SK-N-SH (cell line): ENCODE data around the gene PDE4D. TPM values are rescaled to one million over a fixed set of nuclear protein-coding genes. Genes with fewer than 3 reads are reported as not detected.

Source experiments
- CTCF ChIA-PET: fragments of 300-600, 350-600 bp; formaldehyde crosslinking; extraction: SDS; loops from one replicate; lab custom pipeline; 2021; lab: Yijun Ruan, JAX
- POLR2A ChIA-PET: fragments of 350-600 bp; sonication (Branson Sonifier 250); formaldehyde crosslinking; extraction: SDS; loops from one replicate; lab custom pipeline; 2020; ENCODE audit warnings: antibody characterized with exemption, inconsistent platforms; lab: Yijun Ruan, JAX
- DNase-seq: peaks from one replicate; pipeline ENCODE4 v3.0.0; 2012
- H2AFZ ChIP-seq: fragments of 200-600 bp; sonication (generic); 2 replicates; pipeline ENCODE4 v1.8.1; 2016; ENCODE audit warnings: antibody characterized with exemption, mild to moderate bottlenecking, low read depth
- H3F3A ChIP-seq: fragments of 200-600 bp; sonication (generic); replicated peaks from 2 replicates; pipeline ENCODE3; 2016; ENCODE audit warnings: antibody characterized with exemption, mild to moderate bottlenecking; ENCODE audit not compliant: insufficient read depth
- H3K27ac ChIP-seq, 2 experiments: fragments of 200-500 bp in 1 of 2; fragments of 200-600 bp in 1 of 2; sonication (Bioruptor generic) in 1 of 2; sonication (generic), shearing (Covaris generic) in 1 of 2; 2 replicates each; pipeline versions ENCODE4 v1.5.1 to v1.6.1; 2014 to 2016; ENCODE audit warnings: low read depth in 2 of 2, inconsistent platforms in 1 of 2, low read length in 1 of 2, mild to moderate bottlenecking in 1 of 2, mixed read lengths in 1 of 2
- H3K27me3 ChIP-seq: fragments of 200-600 bp; sonication (generic), shearing (Covaris generic); 2 replicates; pipeline ENCODE4 v1.6.1; 2016; ENCODE audit warnings: mixed run types; ENCODE audit not compliant: insufficient read depth
- H3K36me3 ChIP-seq, 2 experiments: fragments of 200-500 bp in 1 of 2; fragments of 200-600 bp in 1 of 2; sonication (Bioruptor generic) in 1 of 2; sonication (generic) in 1 of 2; replicated peaks in 1 of 2; 2 replicates each; pipeline versions ENCODE3 to v1.5.1; 2014 to 2016; ENCODE audit warnings: low read length in 1 of 2, mild to moderate bottlenecking in 1 of 2; ENCODE audit not compliant: insufficient read depth in 2 of 2, control insufficient read depth in 1 of 2
- H3K4me1 ChIP-seq, 2 experiments: fragments of 200-500 bp in 1 of 2; fragments of 200-600 bp in 1 of 2; sonication (Bioruptor generic) in 1 of 2; sonication (generic), shearing (Covaris generic) in 1 of 2; 2 replicates each; pipeline versions ENCODE4 v1.5.1 to v1.6.1; 2014 to 2016; ENCODE audit warnings: low read depth in 1 of 2, low read length in 1 of 2, mixed run types in 1 of 2; ENCODE audit not compliant: insufficient read depth in 2 of 2, control insufficient read depth in 1 of 2
- H3K4me2 ChIP-seq: fragments of 200-600 bp; sonication (generic), shearing (Covaris generic); 2 replicates; pipeline ENCODE4 v1.6.1; 2017; ENCODE audit warnings: mixed run types
- H3K4me3 ChIP-seq, 2 experiments: fragments of 200-500 bp in 1 of 2; fragments of 200-600 bp in 1 of 2; sonication (Bioruptor generic) in 1 of 2; sonication (generic), shearing (Covaris generic) in 1 of 2; 2 replicates each; pipeline versions ENCODE4 v1.5.1 to v1.8.1; 2014 to 2016; ENCODE audit warnings: low read depth in 2 of 2, inconsistent platforms in 1 of 2, low read length in 1 of 2, mild to moderate bottlenecking in 1 of 2, mixed read lengths in 1 of 2, moderate library complexity in 1 of 2
- H3K79me2 ChIP-seq: fragments of 200-600 bp; sonication (generic); 2 replicates; pipeline ENCODE4 v1.8.1; 2017; ENCODE audit warnings: mild to moderate bottlenecking; ENCODE audit not compliant: insufficient read depth
- H3K9ac ChIP-seq: fragments of 200-600 bp; sonication (generic); 2 replicates; pipeline ENCODE4 v1.6.1; 2017; ENCODE audit warnings: mixed run types
- H3K9me2 ChIP-seq: fragments of 200-600 bp; sonication (generic); 2 replicates; pipeline ENCODE4 v1.6.1; 2017; ENCODE audit warnings: mixed run types
- H3K9me3 ChIP-seq: fragments of 200-600 bp; sonication (generic); 2 replicates; pipeline ENCODE4 v1.6.1; 2017; ENCODE audit warnings: mixed run types, mild to moderate bottlenecking, moderate library complexity
- H4K20me1 ChIP-seq: fragments of 200-600 bp; sonication (generic); 2 replicates; pipeline ENCODE4 v1.6.1; 2017; ENCODE audit warnings: mild to moderate bottlenecking, mixed run types; ENCODE audit not compliant: insufficient read depth
- CHD2 ChIP-seq: fragments of 150-350 bp; IDR thresholded peaks from 2 replicates; pipeline ENCODE4 v1.6.1; 2018; ENCODE audit warnings: low read length; ENCODE audit not compliant: partially characterized antibody
- CTCF ChIP-seq: fragments of 200-600 bp; sonication (generic); IDR thresholded peaks from 2 replicates; pipeline ENCODE4 v1.6.1; 2017; ENCODE audit warnings: antibody characterized with exemption, mild to moderate bottlenecking, moderate library complexity
- EP300 ChIP-seq, 2 experiments: IDR thresholded peaks; 2 replicates each; pipeline versions ENCODE4 v1.4.0 to v1.6.1; 2012; ENCODE audit warnings: borderline replicate concordance in 1 of 2, low read depth in 1 of 2, low read length in 1 of 2
- EZH2phosphoT487 ChIP-seq: fragments of 200-600 bp; sonication (generic); IDR thresholded peaks from 2 replicates; pipeline ENCODE4 v1.6.1; 2017; ENCODE audit warnings: low read depth, mixed run types, mild to moderate bottlenecking, antibody characterized with exemption, moderate library complexity, borderline replicate concordance
- JUND ChIP-seq: IDR thresholded peaks from 2 replicates; pipeline ENCODE4 v1.4.0; 2012
- MXI1 ChIP-seq: IDR thresholded peaks from 2 replicates; pipeline ENCODE4 v1.6.1; 2012; ENCODE audit warnings: mild to moderate bottlenecking, low read depth, low read length, improper control_type of control experiment
- NFIC ChIP-seq: IDR thresholded peaks from 2 replicates; pipeline ENCODE4 v1.4.0; 2012; ENCODE audit warnings: borderline replicate concordance
- PBX3 ChIP-seq: IDR thresholded peaks from 2 replicates; pipeline ENCODE4; 2012
- RAD21 ChIP-seq: IDR thresholded peaks from 2 replicates; pipeline ENCODE4 v1.6.1; 2012; ENCODE audit warnings: mild to moderate bottlenecking, low read length
- RCOR1 ChIP-seq: fragments of 150-350 bp; IDR thresholded peaks from 2 replicates; pipeline ENCODE4 v1.6.1; 2017; ENCODE audit warnings: antibody characterized with exemption, low read length
- REST ChIP-seq: IDR thresholded peaks from 2 replicates; pipeline ENCODE4 v1.6.1; 2012; ENCODE audit warnings: mild to moderate bottlenecking, low read depth, low read length, moderate library complexity
- SIN3A ChIP-seq: IDR thresholded peaks from 2 replicates; pipeline ENCODE4 v1.6.1; 2012; ENCODE audit warnings: low read depth, mild to moderate bottlenecking, low read length, moderate library complexity, borderline replicate concordance
- ZBTB33 ChIP-seq: IDR thresholded peaks from 2 replicates; pipeline ENCODE4 v1.4.0; 2012; ENCODE audit warnings: low read depth, borderline replicate concordance
- WGBS: methylation state at CpG from one replicate; pipeline ENCODE4 v1.1.6; 2017; ENCODE audit warnings: low lambda C conversion rate; 5-methylcytosine and 5-hydroxymethylcytosine counted together
- polyA plus RNA-seq, 3 experiments: library from polyadenylated mRNA; depleted of rRNA; stranded (reverse); fragments of >200 nt; gene quantifications; 2 replicates each; pipeline ENCODE4 v1.2.3, GENCODE V29; 2012

PDE4D gene
- polyA plus RNA-seq, 1 of the 3 experiments (the other 2 are of a cell fraction): 2.4 TPM

- TF ChIP-seq RCOR1 (no peak), EP300 (IDR thresholded peaks at IDR 0.05; ENCODE audit: borderline replicate concordance in 1 of 2, low read depth in 1 of 2, low read length in 1 of 2) (no peak), JUND (no peak), EZH2phosphoT487 (no peak), MXI1 (no peak), CTCF (no peak)
Measured at GRCh38 chr5:59088546-59088945, 805.0 kb downstream of the PDE4D start (continued).

- Histone ChIP-seq H3K4me3 (no peak overlapping the region), H3K9me3 (no peaks in the 10 kb centered on the region), H2AFZ (no peak overlapping the region), H3K79me2 (no peaks in the 10 kb centered on the region), H3K36me3 (no peaks in the 10 kb centered on the region), H3F3A (no peaks in the 10 kb centered on the region), H3K4me2 (no peak overlapping the region), H3K27ac (no peak overlapping the region), H3K4me1 (no peaks in the 10 kb centered on the region; a peak in 1 of 4 replicates), H3K9me2 (no peaks in the 10 kb centered on the region), H4K20me1 (no peaks in the 10 kb centered on the region), H3K9ac (no peak overlapping the region), H3K27me3 (no peaks in the 10 kb centered on the region)
- ChIA-PET POLR2A (no interaction called here), CTCF (interaction anchor here (1.2 to 1.7 kb wide), 2 partner anchors 23 to 89 kb away, joined by 3 to 6 read pairs; no protein-coding TSS in a partner anchor)
- TF ChIP-seq EP300 (IDR thresholded peaks at IDR 0.05; ENCODE audit: borderline replicate concordance in 1 of 2, low read depth in 1 of 2, low read length in 1 of 2) (no peak), ZBTB33 (no peak), NFIC (no peak), EZH2phosphoT487 (no peak), REST (no peak), RAD21 (no peak), SIN3A (no peak), RCOR1 (no peak), CHD2 (no peak), PBX3 (no peak)
- 50% methylated on average over 1 of the region's 1 CpG for WGBS
- DNase-seq: no peak
Measured at GRCh38 chr5:59086024-59086423, 807.5 kb downstream of the PDE4D start.
